Neural progenitor cell (in vitro differentiated cells): ENCODE results near the gene TNFRSF25.

Source experiments
- EZH2 ChIP-seq: fragments of 200-600 bp; sonication (generic); IDR thresholded peaks from 2 replicates; pipeline ENCODE4 v1.6.1; 2017; ENCODE audit warnings: antibody characterized with exemption, mild to moderate bottlenecking, moderate library complexity
- EZH2phosphoT487 ChIP-seq: fragments of 200-600 bp; sonication (generic); IDR thresholded peaks from 2 replicates; pipeline ENCODE4 v1.6.1; 2017; ENCODE audit warnings: antibody characterized with exemption
- TF ChIP-seq, protein P1 (sequence below): fragments of 200-600 bp; sonication (generic); IDR thresholded peaks from 2 replicates; pipeline ENCODE4 v1.5.1; 2017; ENCODE audit warnings: antibody characterized with exemption, mild to moderate bottlenecking

- TF ChIP-seq, protein P1, sequence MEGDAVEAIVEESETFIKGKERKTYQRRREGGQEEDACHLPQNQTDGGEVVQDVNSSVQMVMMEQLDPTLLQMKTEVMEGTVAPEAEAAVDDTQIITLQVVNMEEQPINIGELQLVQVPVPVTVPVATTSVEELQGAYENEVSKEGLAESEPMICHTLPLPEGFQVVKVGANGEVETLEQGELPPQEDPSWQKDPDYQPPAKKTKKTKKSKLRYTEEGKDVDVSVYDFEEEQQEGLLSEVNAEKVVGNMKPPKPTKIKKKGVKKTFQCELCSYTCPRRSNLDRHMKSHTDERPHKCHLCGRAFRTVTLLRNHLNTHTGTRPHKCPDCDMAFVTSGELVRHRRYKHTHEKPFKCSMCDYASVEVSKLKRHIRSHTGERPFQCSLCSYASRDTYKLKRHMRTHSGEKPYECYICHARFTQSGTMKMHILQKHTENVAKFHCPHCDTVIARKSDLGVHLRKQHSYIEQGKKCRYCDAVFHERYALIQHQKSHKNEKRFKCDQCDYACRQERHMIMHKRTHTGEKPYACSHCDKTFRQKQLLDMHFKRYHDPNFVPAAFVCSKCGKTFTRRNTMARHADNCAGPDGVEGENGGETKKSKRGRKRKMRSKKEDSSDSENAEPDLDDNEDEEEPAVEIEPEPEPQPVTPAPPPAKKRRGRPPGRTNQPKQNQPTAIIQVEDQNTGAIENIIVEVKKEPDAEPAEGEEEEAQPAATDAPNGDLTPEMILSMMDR, result no peak
- TF ChIP-seq EZH2phosphoT487, result no peak
- TF ChIP-seq EZH2, result no peak
Measured at GRCh38 chr1:6417961-6418667, 47.9 kb downstream of the TNFRSF25 start.
